GM10266 (cell line): ENCODE data around the gene SUSD6.
"Not testable (repeated sequence)": the region's sequence is repeated elsewhere in the genome, so short reads cannot be mapped to it uniquely, and the experiment has no call there.

Experiments
- DNase-seq: peaks from one replicate; pipeline ENCODE4 v3.0.0; 2012; ENCODE audit errors: extremely low spot score
- CTCF ChIP-seq: IDR thresholded peaks from 2 replicates; pipeline ENCODE4 v1.5.1; 2012; ENCODE audit warnings: mild to moderate bottlenecking, low read depth; ENCODE audit not compliant: control insufficient read depth, insufficient read depth; ENCODE audit errors: missing control alignments

The SUSD6 gene

GRCh38 chr14:69720912-69721311 lies 109.5 kb downstream of the SUSD6 start:
- no peak for DNase-seq
- TF ChIP-seq CTCF: no peak

- peak; percentile 87 for DNase-seq
- TF ChIP-seq CTCF: peak; percentile 92
These were observed 115.5 kb downstream of the SUSD6 start for GRCh38 chr14:69726761-69727511.

- no peak for DNase-seq
- no peak for TF ChIP-seq CTCF
These were observed 116.5 kb downstream of the SUSD6 start for GRCh38 chr14:69727860-69728259.

GRCh38 chr14:69731919-69732598 lies 120.7 kb downstream of the SUSD6 start:
- not testable (repeated sequence) for DNase-seq

GRCh38 chr14:69736405-69736804 lies 125.0 kb downstream of the SUSD6 start:
- not testable (repeated sequence) for DNase-seq

- DNase-seq: no peak
These were observed 129.7 kb downstream of the SUSD6 start for GRCh38 chr14:69741055-69741454.

GRCh38 chr14:69749956-69750355 lies 138.6 kb downstream of the SUSD6 start:
- no peak for TF ChIP-seq CTCF
- no peak for DNase-seq

More at GRCh38 chr14:69741055-69741454, 129.7 kb downstream of the SUSD6 start:
- no peak for TF ChIP-seq CTCF

GRCh38 chr14:69750495-69750894 lies 139.1 kb downstream of the SUSD6 start:
- no peak for DNase-seq
- no peak for TF ChIP-seq CTCF
